GM12878 (cell line): ENCODE measurements around the gene CHMP4B. TPM values are rescaled to one million over a fixed set of nuclear protein-coding genes. Genes with fewer than 3 reads are reported as not detected.

Experiments used
- HCFC1 ChIP-seq: fragments of 150-350 bp; IDR thresholded peaks from 2 replicates; pipeline ENCODE4 v1.6.1; 2014; ENCODE audit warnings: low read length
- KDM1A ChIP-seq: fragments of 200-600 bp; sonication (generic); IDR thresholded peaks from 2 replicates; pipeline ENCODE4 v1.6.1; 2016; ENCODE audit warnings: borderline replicate concordance
- MEF2A ChIP-seq: IDR thresholded peaks from 2 replicates; pipeline ENCODE4 v1.6.1; 2011; ENCODE audit warnings: low read depth, mild to moderate bottlenecking, low read length, moderate library complexity; ENCODE audit not compliant: insufficient read depth
- NKRF ChIP-seq: fragments of 450-650 bp; conservative IDR thresholded peaks from 2 replicates; pipeline ENCODE4 v1.6.1; 2017; ENCODE audit warnings: mild to moderate bottlenecking, moderate library complexity
- RUNX3 ChIP-seq: IDR thresholded peaks from 2 replicates; pipeline ENCODE4 v1.6.1; 2012; ENCODE audit warnings: low read length, inconsistent platforms
- TCF7 ChIP-seq: IDR thresholded peaks from 2 replicates; pipeline ENCODE4 v1.6.1; 2014; ENCODE audit warnings: antibody characterized with exemption, borderline replicate concordance
- polyA plus RNA-seq, 11 experiments: library from polyadenylated mRNA; depleted of rRNA in 4 of 11; unstranded in 6 of 11; stranded (reverse) in 5 of 11; fragments of >200 nt; fragmentation: Nextera tagmentation in 4 of 11; fragmentation: Illumina TruSeq in 1 of 11; extraction: Ambion mirVana in 4 of 11; extraction: Trizol in 1 of 11; gene quantifications; 1 replicate in 1 of 11; 2 replicates in 10 of 11; pipeline versions ENCODE4 v1.2.1 to v1.2.3, GENCODE V29; 2011 to 2016; ENCODE audit warnings: inconsistent platforms in 2 of 11, missing spikeins in 2 of 11, low read depth in 1 of 11
- total RNA-seq, 4 experiments: library from RNA; depleted of rRNA in 3 of 4; stranded (reverse); fragments of >200 nt in 3 of 4; fragmentation: Illumina TruSeq in 1 of 4; extraction: Trizol in 1 of 4; gene quantifications; 2 replicates each; pipeline versions ENCODE4 v1.2.1 to v1.2.3, GENCODE V29; 2013 to 2021
- TF ChIP-seq, protein P1 (sequence below): IDR thresholded peaks from 2 replicates; pipeline ENCODE4 v1.6.1; 2012; ENCODE audit warnings: improper control_type of control experiment, low read depth, low read length; ENCODE audit not compliant: insufficient replicate concordance

Gene CHMP4B
- total and polyA plus RNA-seq, 10 of the 15 experiments (the other 5 are each of a cell fraction or from before 2014, with no cell fraction given), result 4.2 to 118 (median 49.6) TPM

GRCh38 chr20:33814238-33814712, 3.1 kb downstream of the CHMP4B start (continued):
- TF ChIP-seq, protein P1, sequence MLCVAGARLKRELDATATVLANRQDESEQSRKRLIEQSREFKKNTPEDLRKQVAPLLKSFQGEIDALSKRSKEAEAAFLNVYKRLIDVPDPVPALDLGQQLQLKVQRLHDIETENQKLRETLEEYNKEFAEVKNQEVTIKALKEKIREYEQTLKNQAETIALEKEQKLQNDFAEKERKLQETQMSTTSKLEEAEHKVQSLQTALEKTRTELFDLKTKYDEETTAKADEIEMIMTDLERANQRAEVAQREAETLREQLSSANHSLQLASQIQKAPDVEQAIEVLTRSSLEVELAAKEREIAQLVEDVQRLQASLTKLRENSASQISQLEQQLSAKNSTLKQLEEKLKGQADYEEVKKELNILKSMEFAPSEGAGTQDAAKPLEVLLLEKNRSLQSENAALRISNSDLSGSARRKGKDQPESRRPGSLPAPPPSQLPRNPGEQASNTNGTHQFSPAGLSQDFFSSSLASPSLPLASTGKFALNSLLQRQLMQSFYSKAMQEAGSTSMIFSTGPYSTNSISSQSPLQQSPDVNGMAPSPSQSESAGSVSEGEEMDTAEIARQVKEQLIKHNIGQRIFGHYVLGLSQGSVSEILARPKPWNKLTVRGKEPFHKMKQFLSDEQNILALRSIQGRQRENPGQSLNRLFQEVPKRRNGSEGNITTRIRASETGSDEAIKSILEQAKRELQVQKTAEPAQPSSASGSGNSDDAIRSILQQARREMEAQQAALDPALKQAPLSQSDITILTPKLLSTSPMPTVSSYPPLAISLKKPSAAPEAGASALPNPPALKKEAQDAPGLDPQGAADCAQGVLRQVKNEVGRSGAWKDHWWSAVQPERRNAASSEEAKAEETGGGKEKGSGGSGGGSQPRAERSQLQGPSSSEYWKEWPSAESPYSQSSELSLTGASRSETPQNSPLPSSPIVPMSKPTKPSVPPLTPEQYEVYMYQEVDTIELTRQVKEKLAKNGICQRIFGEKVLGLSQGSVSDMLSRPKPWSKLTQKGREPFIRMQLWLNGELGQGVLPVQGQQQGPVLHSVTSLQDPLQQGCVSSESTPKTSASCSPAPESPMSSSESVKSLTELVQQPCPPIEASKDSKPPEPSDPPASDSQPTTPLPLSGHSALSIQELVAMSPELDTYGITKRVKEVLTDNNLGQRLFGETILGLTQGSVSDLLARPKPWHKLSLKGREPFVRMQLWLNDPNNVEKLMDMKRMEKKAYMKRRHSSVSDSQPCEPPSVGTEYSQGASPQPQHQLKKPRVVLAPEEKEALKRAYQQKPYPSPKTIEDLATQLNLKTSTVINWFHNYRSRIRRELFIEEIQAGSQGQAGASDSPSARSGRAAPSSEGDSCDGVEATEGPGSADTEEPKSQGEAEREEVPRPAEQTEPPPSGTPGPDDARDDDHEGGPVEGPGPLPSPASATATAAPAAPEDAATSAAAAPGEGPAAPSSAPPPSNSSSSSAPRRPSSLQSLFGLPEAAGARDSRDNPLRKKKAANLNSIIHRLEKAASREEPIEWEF, result no peak
- no peak for TF ChIP-seq RUNX3
- no peak for TF ChIP-seq KDM1A
- TF ChIP-seq NKRF, result no peak
- no peak for TF ChIP-seq HCFC1
- no peak for TF ChIP-seq TCF7
- no peak for TF ChIP-seq MEF2A
